H1 (cell line): Measurements from ENCODE around the gene TMC6. TPM values are rescaled to one million over a fixed set of nuclear protein-coding genes. Genes with fewer than 3 reads are reported as not detected.
A peak's percentile ranks its signal among the peaks of the same experiment; 100 is the strongest.

Experiments used
- CTCF ChIA-PET: fragments of 300-600 bp; sonication (Branson Sonifier 250); formaldehyde crosslinking; loops from one replicate; lab custom pipeline; 2021; ENCODE audit not compliant: partially characterized antibody; lab: Charles Lee
- POLR2A ChIA-PET: fragments of 300-600 bp; sonication (Branson Sonifier 250); formaldehyde crosslinking; loops from one replicate; lab custom pipeline; 2021; ENCODE audit warnings: inconsistent platforms; ENCODE audit not compliant: partially characterized antibody; lab: Charles Lee
- DNase-seq, 2 experiments: peaks; one replicate each; pipeline versions ENCODE4 v3.0.0 to v3.0.0-alpha.2; 2010 to 2022; ENCODE audit warnings: low spot score in 2 of 2, low read depth in 1 of 2, mixed read lengths in 1 of 2
- FAIRE-seq: peaks from 2 replicates; lab custom pipeline; 2011; peaks lifted over from hg19 to GRCh38; lab: Jason Lieb, UNC
- H2AFZ ChIP-seq: 2 replicates; pipeline ENCODE4 v1.8.1; 2012; ENCODE audit warnings: low read length, inconsistent platforms
- H2AK5ac ChIP-seq: 2 replicates; pipeline ENCODE4 v1.6.1; 2013; ENCODE audit warnings: low read depth, low read length
- H2BK120ac ChIP-seq: replicated peaks from 2 replicates; pipeline ENCODE3; 2013; ENCODE audit warnings: low read depth, low read length, inconsistent platforms
- H2BK12ac ChIP-seq: 2 replicates; pipeline ENCODE4 v1.6.1; 2013; ENCODE audit warnings: low read depth, low read length
- H2BK15ac ChIP-seq: 2 replicates; pipeline ENCODE4 v1.6.1; 2013; ENCODE audit warnings: low read length
- H2BK20ac ChIP-seq: 2 replicates; pipeline ENCODE4 v1.6.1; 2013; ENCODE audit warnings: low read length
- H2BK5ac ChIP-seq: 2 replicates; pipeline ENCODE4 v1.6.1; 2013; ENCODE audit warnings: low read depth, low read length
- H3K14ac ChIP-seq: 2 replicates; pipeline ENCODE4 v1.6.1; 2013; ENCODE audit warnings: inconsistent platforms; ENCODE audit not compliant: insufficient read length
- H3K18ac ChIP-seq: 2 replicates; pipeline ENCODE4 v1.6.1; 2013; ENCODE audit warnings: low read length; ENCODE audit errors: extremely low read depth
- H3K23ac ChIP-seq: 2 replicates; pipeline ENCODE4 v1.6.1; 2013; ENCODE audit warnings: inconsistent platforms; ENCODE audit not compliant: insufficient read length
- H3K23me2 ChIP-seq: 2 replicates; pipeline ENCODE4 v1.6.1; 2013; ENCODE audit warnings: low read depth, low read length
- H3K27ac ChIP-seq: 2 replicates; pipeline ENCODE4 v1.6.1; 2011; ENCODE audit warnings: low read depth, low read length, inconsistent platforms
- H3K27me3 ChIP-seq, 4 experiments: replicated peaks in 1 of 4; 1 replicate in 1 of 4; 2 replicates in 3 of 4; pipeline versions ENCODE4 v1.6.1 to v1.8.1; 2011 to 2013; ENCODE audit warnings: low read length in 3 of 4, mild to moderate bottlenecking in 3 of 4, inconsistent platforms in 2 of 4, mixed read lengths in 2 of 4, moderate library complexity in 1 of 4; ENCODE audit not compliant: control insufficient read depth in 3 of 4, insufficient read depth in 3 of 4; ENCODE audit errors: extremely low read depth in 1 of 4
- H3K36me3 ChIP-seq, 4 experiments: 2 replicates each; pipeline versions ENCODE4 v1.6.1 to v1.8.1; 2011 to 2013; ENCODE audit warnings: mild to moderate bottlenecking in 4 of 4, low read length in 3 of 4, moderate library complexity in 2 of 4, control low read depth in 1 of 4, inconsistent platforms in 1 of 4; ENCODE audit not compliant: insufficient read depth in 4 of 4, control insufficient read depth in 2 of 4
- H3K4ac ChIP-seq: replicated peaks from 2 replicates; pipeline ENCODE3; 2013; ENCODE audit warnings: low read length, low read depth, mixed read lengths, inconsistent platforms; ENCODE audit not compliant: insufficient read length
- H3K4me1 ChIP-seq, 4 experiments: replicated peaks in 1 of 4; 1 replicate in 1 of 4; 2 replicates in 3 of 4; pipeline versions ENCODE4 v1.6.1 to v1.8.1; 2011 to 2013; ENCODE audit warnings: low read length in 3 of 4, inconsistent platforms in 2 of 4, mixed read lengths in 1 of 4; ENCODE audit not compliant: insufficient read depth in 4 of 4, control insufficient read depth in 3 of 4
- H3K4me2 ChIP-seq, 2 experiments: 2 replicates each; pipeline versions ENCODE4 v1.6.1 to v1.8.1; 2011 to 2013; ENCODE audit warnings: low read depth in 2 of 2, low read length in 2 of 2, control low read depth in 1 of 2, inconsistent platforms in 1 of 2, mild to moderate bottlenecking in 1 of 2; ENCODE audit not compliant: insufficient read depth in 1 of 2
- H3K4me3 ChIP-seq, 4 experiments: fragments of 200-600, 300-600 bp in 1 of 4; sonication (generic), shearing (Covaris generic), sonication (Bioruptor Twin) in 1 of 4; 2 replicates each; pipeline versions ENCODE4 v1.5.1 to v1.8.1; 2011 to 2016; ENCODE audit warnings: low read length in 4 of 4, low read depth in 3 of 4, control low read depth in 2 of 4, inconsistent platforms in 2 of 4, mild to moderate bottlenecking in 2 of 4, mixed read lengths in 1 of 4, moderate library complexity in 1 of 4; ENCODE audit not compliant: insufficient read depth in 2 of 4; ENCODE audit errors: extremely low read depth in 1 of 4
- H3K56ac ChIP-seq: replicated peaks from 2 replicates; pipeline ENCODE3; 2013; ENCODE audit warnings: low read depth, mild to moderate bottlenecking, mixed read lengths, low read length, inconsistent platforms; ENCODE audit not compliant: insufficient read length
- H3K79me1 ChIP-seq: 2 replicates; pipeline ENCODE4 v1.6.1; 2013; ENCODE audit warnings: low read depth, low read length, control low read depth
- H3K79me2 ChIP-seq, 2 experiments: 2 replicates each; pipeline versions ENCODE4 v1.6.1 to v1.8.1; 2012 to 2013; ENCODE audit warnings: low read length in 2 of 2, mild to moderate bottlenecking in 2 of 2, inconsistent platforms in 1 of 2; ENCODE audit not compliant: insufficient read depth in 2 of 2, control insufficient read depth in 1 of 2
- H3K9ac ChIP-seq, 4 experiments: replicated peaks in 1 of 4; 1 replicate in 1 of 4; 2 replicates in 3 of 4; pipeline versions ENCODE4 v1.6.1 to v1.8.1; 2011 to 2013; ENCODE audit warnings: low read depth in 3 of 4, low read length in 3 of 4, control low read depth in 2 of 4, mild to moderate bottlenecking in 2 of 4, moderate library complexity in 2 of 4, inconsistent platforms in 1 of 4; ENCODE audit errors: extremely low read depth in 1 of 4
- H3K9me3 ChIP-seq, 2 experiments: 2 replicates each; pipeline versions ENCODE4 v1.6.1 to v1.8.1; 2012 to 2013; ENCODE audit warnings: mild to moderate bottlenecking in 2 of 2, moderate library complexity in 2 of 2, control low read depth in 1 of 2, inconsistent platforms in 1 of 2, low read depth in 1 of 2, low read length in 1 of 2, mixed read lengths in 1 of 2; ENCODE audit not compliant: insufficient read depth in 2 of 2
- H4K20me1 ChIP-seq, 2 experiments: replicated peaks in 1 of 2; 2 replicates each; pipeline versions ENCODE3 to v1.8.1; 2011 to 2013; ENCODE audit warnings: inconsistent platforms in 2 of 2, low read length in 2 of 2, mild to moderate bottlenecking in 1 of 2; ENCODE audit not compliant: insufficient read depth in 2 of 2, control insufficient read depth in 1 of 2
- H4K5ac ChIP-seq: 2 replicates; pipeline ENCODE4 v1.6.1; 2013; ENCODE audit warnings: low read length, low read depth, mixed read lengths, inconsistent platforms; ENCODE audit not compliant: insufficient read length
- H4K8ac ChIP-seq: 2 replicates; pipeline ENCODE4 v1.8.0; 2013; ENCODE audit warnings: mild to moderate bottlenecking, moderate library complexity, low read length, inconsistent platforms; ENCODE audit not compliant: insufficient read depth; ENCODE audit errors: extremely low read depth
- H4K91ac ChIP-seq: replicated peaks from 2 replicates; pipeline ENCODE3; 2013; ENCODE audit warnings: low read length, mixed read lengths, inconsistent platforms; ENCODE audit not compliant: insufficient read length
- CHD2 ChIP-seq: IDR thresholded peaks from 2 replicates; pipeline ENCODE4 v1.6.1; 2012; ENCODE audit warnings: low read length, improper control_type of control experiment
- CTBP2 ChIP-seq: IDR thresholded peaks from 2 replicates; pipeline ENCODE4 v1.7.0; 2011; ENCODE audit warnings: borderline replicate concordance, mild to moderate bottlenecking, moderate library complexity, mixed read lengths, low read length; ENCODE audit not compliant: insufficient read depth, insufficient read length
- CTCF ChIP-seq, 3 experiments: IDR thresholded peaks; 1 replicate in 2 of 3; 2 replicates in 1 of 3; pipeline versions ENCODE4 v1.5.1 to v1.6.1; 2011; ENCODE audit warnings: low read length in 3 of 3, mild to moderate bottlenecking in 3 of 3, inconsistent platforms in 2 of 3, low read depth in 1 of 3, moderate library complexity in 1 of 3; ENCODE audit not compliant: insufficient read depth in 1 of 3; ENCODE audit errors: control extremely low read depth in 1 of 3
- POLR2A ChIP-seq, 2 experiments: IDR thresholded peaks; 1 replicate in 1 of 2; 2 replicates in 1 of 2; pipeline ENCODE4 v1.6.1; 2011; ENCODE audit warnings: low read depth in 2 of 2, low read length in 2 of 2, mild to moderate bottlenecking in 2 of 2; ENCODE audit errors: control extremely low read depth in 1 of 2
- RAD21 ChIP-seq, 2 experiments: IDR thresholded peaks in 1 of 2; conservative IDR thresholded peaks in 1 of 2; 2 replicates each; pipeline ENCODE4 v1.6.1; 2011; ENCODE audit warnings: low read depth in 2 of 2, low read length in 2 of 2, improper control_type of control experiment in 1 of 2, inconsistent platforms in 1 of 2, mild to moderate bottlenecking in 1 of 2, moderate library complexity in 1 of 2
- WGBS, 2 experiments: shearing (Covaris generic) in 1 of 2; methylation state at CpG; one replicate each; pipeline versions ENCODE4 v1.1.6 to v1.1.7; 2013 to 2015; ENCODE audit warnings: low lambda C conversion rate in 2 of 2, mixed read lengths in 2 of 2, inconsistent platforms in 1 of 2, low coverage in 1 of 2, missing lambda C conversion rate in 1 of 2; ENCODE audit not compliant: insufficient replicate concordance in 2 of 2, insufficient coverage in 1 of 2, insufficient read length in 1 of 2; ENCODE audit errors: extremely low coverage in 1 of 2, missing lambda C conversion rate in 1 of 2; 5-methylcytosine and 5-hydroxymethylcytosine counted together
- polyA plus RNA-seq, 7 experiments: library from polyadenylated mRNA; depleted of rRNA in 3 of 7; stranded (reverse) in 5 of 7; unstranded in 2 of 7; fragments of >200 nt in 5 of 7; fragments of 200-250 nt in 2 of 7; gene quantifications; 1 replicate in 5 of 7; 2 replicates in 1 of 7; 4 replicates in 1 of 7; pipeline versions ENCODE4 v1.2.1 to v1.2.3, GENCODE V29; 2011 to 2013; ENCODE audit warnings: missing spikeins in 2 of 7, mixed read lengths in 2 of 7
- total RNA-seq: library from RNA; stranded (reverse); fragmentation: NEBNext Ultra II Directional; extraction: Animal tissue kit (Norgen Biotek cat#: 25700); gene quantifications from 2 replicates; pipeline ENCODE4 v1.2.1, GENCODE V29; 2021

TMC6 gene
- total and polyA plus RNA-seq, 2 of the 8 experiments (the other 6 are each of a cell fraction or from before 2014, with no cell fraction given), result 39.4 to 77.6 TPM

DNA sequence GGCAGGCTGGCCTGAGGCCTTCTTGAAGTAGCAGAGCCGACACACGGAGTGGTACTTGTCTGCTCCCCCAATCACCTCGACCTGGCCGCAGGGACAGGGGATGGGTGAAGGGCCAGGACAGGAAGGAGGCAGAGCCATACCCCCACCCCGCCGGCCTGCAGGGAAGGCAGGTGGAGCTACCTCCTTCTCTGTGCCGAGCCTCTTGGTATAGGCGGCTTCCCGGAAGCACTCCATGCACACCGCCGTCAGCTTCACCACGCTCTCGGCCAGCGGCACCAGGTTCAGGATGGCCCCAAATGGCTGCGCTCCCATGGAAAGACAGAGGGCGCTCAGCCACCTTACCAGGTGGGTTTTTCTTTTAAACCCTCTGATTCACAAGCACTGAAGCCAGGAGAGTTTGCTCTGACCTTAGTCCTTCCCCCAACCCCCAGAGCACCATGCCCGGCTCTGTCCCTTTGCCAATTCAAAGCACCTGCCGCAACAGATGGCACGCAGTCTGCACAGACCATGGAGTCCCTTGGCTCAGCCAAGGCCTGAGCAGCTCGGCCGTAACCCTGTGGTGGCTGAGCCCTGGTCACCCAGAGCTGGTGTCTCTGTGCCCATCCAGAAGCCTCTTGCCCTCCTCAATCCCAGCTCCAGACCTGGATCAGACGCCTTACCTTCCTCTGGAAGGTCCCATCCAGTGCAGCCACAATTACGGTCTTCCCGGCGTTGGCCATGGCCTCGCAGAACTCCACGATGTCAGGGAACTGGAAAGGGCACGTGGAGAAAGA is 46.5 kb upstream of the TMC6 start:
- WGBS, 2 experiments, result 91% methylated on average over 28 of the region's 28 CpGs; no CpG with 5 or more reads in 1 of the 2 experiments

More for the DNA sequence above, 46.5 kb upstream of the TMC6 start:
- Histone ChIP-seq H3K18ac (no peak overlapping the region), H3K4ac (no peak overlapping the region), H3K27me3 (no peaks in the 10 kb centered on the region), H4K5ac (no peak overlapping the region), H2BK120ac (no peak overlapping the region), H2BK15ac (no peak overlapping the region), H3K14ac (no peak overlapping the region), H2AFZ (no peak overlapping the region), H3K4me3 (no peak overlapping the region), H4K20me1 (peaks cover 12 to 19% of the 10 kb centered on the region in 2 experiments), H2BK12ac (no peak overlapping the region), H3K23ac (no peak overlapping the region), H3K23me2 (no peaks in the 10 kb centered on the region), H4K91ac (no peak overlapping the region), H2BK5ac (peak overlapping the region; percentile 52), H4K8ac (peak overlapping the region; percentile 58; the same call in 1 of the 2 replicates), H3K9ac (no peak overlapping the region), H3K79me2 (no peaks in the 10 kb centered on the region), H3K27ac (no peak overlapping the region), H3K36me3 (peaks cover 12 to 52% (median 28%) of the 10 kb centered on the region in 4 experiments), H3K79me1 (no peaks in the 10 kb centered on the region), H3K4me2 (no peak overlapping the region), H3K9me3 (no peaks in the 10 kb centered on the region), H3K4me1 (peaks cover 5 to 22% (median 7%) of the 10 kb centered on the region in 4 experiments), H3K56ac (no peak overlapping the region), H2AK5ac (no peak overlapping the region), H2BK20ac (no peak overlapping the region)
- TF ChIP-seq CTCF (IDR thresholded peaks at IDR 0.05; ENCODE audit: control extremely low read depth in 1 of 3, insufficient read depth in 1 of 3, low read depth in 1 of 3, low read length in 3 of 3), result peak; percentile 62 to 72 (median 67)
- peak in 1 of 2 experiments; percentile 16; a peak in 2 of 3 replicates for TF ChIP-seq POLR2A (IDR thresholded peaks at IDR 0.05; ENCODE audit: control extremely low read depth in 1 of 2, low read depth in 2 of 2, low read length in 2 of 2)
- TF ChIP-seq CHD2, result no peak
- TF ChIP-seq RAD21 (IDR thresholded peaks at IDR 0.05 in 1 of 2, conservative IDR thresholded peaks at IDR 0.05 in 1 of 2; ENCODE audit: low read depth in 2 of 2, low read length in 2 of 2), result peak; percentile 43
- TF ChIP-seq CTBP2, result no peak
- ChIA-PET CTCF (interaction anchor here (0.7 to 10.0 kb wide), 28 partner anchors 9 to 90 kb away, joined by 3 to 87 read pairs (median 8); partner anchors contain the start of genes AFMID, C17orf99 and TK1), POLR2A (interaction anchor here (0.6 to 10.2 kb wide), 19 partner anchors 9 to 147 kb away, joined by 3 to 131 read pairs (median 3); partner anchors contain the start of genes AFMID, TK1, TMC6 and TMC8)
- DNase-seq (peak in 1 of 2 experiments; percentile 68), FAIRE-seq (no peak)
